HG03159 (cell line): ENCODE measurements around the gene CATSPERD.
"Not testable (repeated sequence)": the region's sequence is repeated elsewhere in the genome, so short reads cannot be mapped to it uniquely, and the experiment has no call there.

ENCODE experiments used
- ATAC-seq: cut with Tn5 transposase; IDR thresholded peaks from one replicate; pipeline ENCODE4 v1.9.1; 2021; ENCODE audit warnings: mild to moderate bottlenecking, moderate library complexity; ENCODE audit not compliant: unreplicated experiment

The CATSPERD gene

DNA sequence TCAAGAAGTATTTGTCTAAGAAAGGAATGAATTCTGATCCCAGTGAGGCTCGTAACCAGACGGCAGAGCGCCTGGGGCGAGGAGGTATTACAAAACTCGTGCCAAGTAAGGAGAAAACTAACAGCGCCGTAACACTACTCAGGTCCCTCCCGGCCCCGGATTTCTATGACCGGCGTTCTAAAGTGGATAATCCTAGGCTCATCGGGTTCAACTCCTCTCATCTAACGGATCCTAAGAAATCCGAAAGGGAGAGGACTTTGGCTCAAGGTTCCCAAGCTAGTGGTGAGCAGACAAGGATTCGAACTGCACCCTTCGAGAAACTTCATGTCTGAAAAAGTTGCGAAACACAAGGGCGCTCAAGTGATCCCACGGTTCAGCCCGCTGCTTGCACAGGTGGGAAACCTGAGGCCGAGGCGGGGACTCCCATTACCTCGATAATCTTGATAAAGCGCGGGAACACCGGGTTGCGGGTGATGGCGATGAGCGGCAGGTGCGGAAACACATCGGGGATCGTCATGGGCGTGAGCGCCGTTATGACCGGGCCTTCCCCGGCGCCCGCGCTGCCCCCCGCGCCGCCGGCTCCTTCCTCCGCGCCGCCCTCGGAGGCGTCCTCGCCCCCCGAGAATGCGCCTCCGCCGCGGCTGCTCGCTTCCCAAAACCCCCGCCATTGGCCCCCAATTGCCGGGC lies 1.0 kb upstream of the CATSPERD start:
- peak; percentile 5 for ATAC-seq

GRCh38 chr19:5727453-5728050 lies 7.1 kb downstream of the CATSPERD start:
- ATAC-seq = no peak

DNA sequence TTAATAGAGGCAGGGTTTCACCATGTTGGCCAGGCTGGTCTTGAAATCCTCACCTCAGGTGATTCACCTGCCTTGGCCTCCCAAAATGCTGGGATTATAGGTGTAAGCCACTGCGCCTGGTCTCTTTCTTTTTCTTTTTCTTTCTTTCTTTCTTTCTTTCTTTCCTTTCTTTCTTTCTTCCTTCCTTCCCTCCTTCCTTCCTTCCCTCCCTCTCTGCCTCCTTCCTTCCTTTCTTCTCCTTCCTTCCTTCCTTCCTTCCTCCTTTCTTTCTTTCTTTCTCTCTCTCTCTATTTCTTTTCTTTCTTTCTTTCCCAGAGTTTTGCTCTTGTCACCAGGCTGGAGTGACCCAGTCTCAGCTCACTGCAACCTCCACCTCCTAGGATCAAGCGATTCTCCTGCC lies 12.7 kb downstream of the CATSPERD start:
- ATAC-seq = not testable (repeated sequence)

DNA sequence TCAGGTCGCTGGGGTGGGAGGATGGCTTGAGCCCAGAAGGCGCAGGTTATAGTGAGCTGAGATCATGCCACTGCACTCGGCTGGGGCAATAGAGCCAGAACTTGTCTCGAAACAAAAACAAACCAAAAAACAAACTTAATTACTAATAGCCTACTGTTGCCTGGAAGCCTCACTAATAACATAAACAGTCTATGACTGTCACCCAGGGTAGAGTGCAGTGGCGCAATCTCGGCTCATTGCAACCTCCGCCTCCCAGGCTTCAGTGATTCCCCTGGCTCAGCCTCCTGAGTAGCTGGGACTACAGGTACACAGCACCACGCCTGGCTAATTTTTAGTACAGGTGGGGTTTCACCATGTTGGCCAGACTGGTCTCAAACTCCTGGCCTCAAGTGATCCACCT lies 18.0 kb downstream of the CATSPERD start:
- no peak for ATAC-seq

- ATAC-seq = no peak
These were observed 21.6 kb downstream of the CATSPERD start for GRCh38 chr19:5742051-5742450.

GRCh38 chr19:5743630-5744029 lies 23.2 kb downstream of the CATSPERD start:
- ATAC-seq = no peak

- ATAC-seq = not testable (repeated sequence)
These were observed 24.6 kb downstream of the CATSPERD start for GRCh38 chr19:5744999-5745398.

GRCh38 chr19:5748920-5749319 lies 28.5 kb downstream of the CATSPERD start:
- not testable (repeated sequence) for ATAC-seq

GRCh38 chr19:5749505-5749904 lies 29.1 kb downstream of the CATSPERD start:
- ATAC-seq = no peak

GRCh38 chr19:5751709-5752108 lies 31.3 kb downstream of the CATSPERD start:
- ATAC-seq = no peak

GRCh38 chr19:5753743-5754142 lies 33.3 kb downstream of the CATSPERD start:
- ATAC-seq = no peak

DNA sequence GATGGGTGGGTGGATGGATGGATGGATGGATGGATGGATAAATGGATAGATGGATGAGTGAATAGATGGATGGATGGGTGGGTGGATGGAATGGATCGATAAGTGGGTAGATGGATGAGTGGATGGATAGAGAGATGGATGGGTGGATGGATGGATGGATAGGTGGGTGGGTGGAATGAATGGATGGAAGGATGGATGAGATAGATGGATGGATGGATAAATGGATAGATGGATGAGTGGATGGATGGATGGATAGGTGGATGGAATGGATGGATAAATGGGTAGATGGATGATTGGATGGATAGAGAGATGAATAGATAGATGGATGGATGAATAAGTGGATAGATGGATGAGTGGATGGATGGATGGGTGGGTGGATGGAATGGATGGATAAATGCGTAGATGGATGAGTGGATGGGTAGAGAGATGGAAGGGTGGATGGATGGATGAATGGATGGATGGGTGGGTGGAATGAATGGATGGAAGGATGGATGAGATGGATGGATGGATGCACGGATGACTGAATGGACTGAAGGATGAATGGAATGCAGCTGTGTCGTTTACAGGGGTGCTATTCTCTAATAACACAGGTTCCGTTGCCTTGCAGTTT lies 42.3 kb downstream of the CATSPERD start:
- no peak for ATAC-seq

- ATAC-seq = no peak
These were observed 44.8 kb downstream of the CATSPERD start for GRCh38 chr19:5765220-5765619.

DNA sequence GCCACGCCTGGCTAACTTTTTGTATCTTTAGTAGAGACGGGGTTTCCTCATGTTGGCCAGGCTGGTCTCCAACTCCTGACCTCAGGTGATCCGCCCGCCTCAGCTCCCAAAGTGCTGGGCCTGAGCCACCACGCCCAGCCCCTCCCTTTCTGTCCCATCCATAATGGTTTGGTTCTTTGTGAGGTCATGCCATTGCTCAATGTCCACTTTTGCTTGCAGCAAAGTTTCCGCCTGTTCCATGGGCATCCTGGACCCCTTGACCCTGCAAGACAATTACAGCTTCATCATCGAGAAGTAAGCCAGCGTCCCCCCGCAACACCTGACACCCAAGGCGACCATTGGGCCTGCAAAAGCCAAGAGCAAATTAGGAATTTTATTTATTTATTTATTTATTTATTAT lies 47.5 kb downstream of the CATSPERD start:
- no peak for ATAC-seq

DNA sequence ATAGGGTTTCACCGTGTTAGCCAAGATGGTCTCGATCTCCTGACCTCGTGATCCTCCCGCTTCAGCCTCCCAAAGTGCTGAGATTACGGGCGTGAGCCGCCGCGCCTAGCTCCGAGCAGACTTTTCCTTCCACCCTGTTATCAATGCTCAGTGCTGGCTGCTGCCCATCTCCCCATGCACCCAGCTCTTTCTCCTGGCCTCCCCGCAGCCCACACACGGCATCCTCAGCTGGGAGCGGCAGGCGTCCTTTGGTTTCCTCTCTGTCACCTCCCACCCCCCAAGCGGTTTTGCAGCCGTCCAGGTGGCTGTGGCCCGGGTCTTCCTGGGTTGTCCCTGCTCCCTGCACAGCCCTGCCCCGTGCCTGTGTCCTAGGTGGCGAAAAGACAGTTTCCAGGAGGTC lies 52.0 kb downstream of the CATSPERD start:
- ATAC-seq = no peak

- no peak for ATAC-seq
These were observed 52.8 kb downstream of the CATSPERD start for GRCh38 chr19:5773276-5773675.

GRCh38 chr19:5774921-5775320 lies 54.5 kb downstream of the CATSPERD start:
- ATAC-seq = no peak

DNA sequence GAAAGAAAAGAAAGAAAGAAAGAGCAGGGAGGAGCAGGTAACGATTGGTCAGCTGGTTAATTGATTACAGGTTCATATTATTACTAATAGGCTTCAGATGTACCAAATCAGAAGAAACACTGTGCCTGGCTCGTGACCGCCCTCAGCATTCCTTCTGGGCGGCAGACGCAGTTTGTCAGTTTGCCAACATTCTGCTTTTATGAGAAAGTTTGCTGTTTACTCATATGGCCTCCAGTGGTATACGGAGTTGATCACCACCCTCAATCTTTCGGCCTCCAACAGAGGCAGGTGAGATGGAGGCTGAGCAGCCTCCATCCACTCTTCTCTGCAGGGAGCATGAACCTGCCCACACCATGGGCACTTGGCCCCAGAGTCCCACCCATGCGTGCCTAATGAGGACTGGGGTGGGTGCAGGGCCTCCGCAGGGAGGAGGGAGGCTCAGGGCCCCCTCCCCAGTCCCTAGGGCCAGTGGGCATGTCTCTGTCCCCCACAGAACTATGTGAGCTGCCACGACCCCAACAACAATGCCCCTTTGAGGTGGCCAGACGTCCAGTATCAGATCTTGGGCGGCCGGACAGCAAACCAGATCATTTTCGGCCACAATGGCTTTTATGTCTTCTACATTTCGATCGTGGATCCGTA lies 55.4 kb downstream of the CATSPERD start:
- no peak for ATAC-seq

- ATAC-seq = no peak
These were observed 58.0 kb downstream of the CATSPERD start for GRCh38 chr19:5778402-5778801.

- not testable (repeated sequence) for ATAC-seq
These were observed 60.5 kb downstream of the CATSPERD start for GRCh38 chr19:5780916-5781315.

GRCh38 chr19:5782322-5782721 lies 61.9 kb downstream of the CATSPERD start:
- no peak for ATAC-seq
